Measurements from ENCODE around the gene CDH24.

Gene CDH24

DNA sequence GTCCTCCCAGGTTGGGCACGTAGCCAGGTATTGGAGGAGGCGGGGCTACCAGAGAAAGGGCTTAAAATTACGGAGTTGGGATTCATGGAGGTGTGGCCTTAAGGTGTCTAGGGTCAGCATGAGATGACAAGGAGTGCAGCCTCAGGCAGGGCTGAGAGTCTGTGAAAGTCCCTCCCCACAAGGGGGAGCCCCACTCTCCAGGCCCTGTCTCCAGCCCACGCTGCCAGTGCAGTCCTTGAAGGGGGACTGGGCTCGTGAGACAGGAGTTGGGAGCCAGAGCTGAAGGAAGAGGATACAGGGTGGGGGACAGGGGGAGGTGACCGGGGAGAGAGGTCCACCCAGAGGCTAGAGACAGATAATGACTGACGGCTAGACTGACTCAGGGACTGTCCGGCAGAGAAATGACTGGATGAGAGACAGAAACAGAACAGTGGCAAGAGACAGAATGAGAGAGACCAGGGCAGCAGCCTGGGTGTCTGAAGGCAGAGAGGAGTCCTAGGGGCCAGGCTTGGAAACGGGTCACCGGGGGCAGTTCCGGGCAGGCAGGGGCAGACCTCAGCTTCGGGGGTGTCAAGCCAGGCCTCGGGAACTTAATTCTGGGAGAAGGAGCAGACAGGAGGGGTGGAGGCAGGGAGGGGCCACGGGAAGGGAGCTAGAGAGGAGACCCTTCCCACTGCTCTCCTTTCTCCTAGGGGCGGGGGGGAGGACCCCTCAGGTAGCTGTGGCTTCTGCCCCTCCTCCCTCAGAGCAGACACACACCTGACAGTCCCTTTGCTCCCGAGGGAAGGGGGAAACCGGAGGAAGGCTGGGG lies 970 bp downstream of the CDH24 start:
- peak overlapping the region; percentile 60 for H3K4me3 ChIP-seq (ENCODE audit: low read depth, low read length)
- no peak for DNase-seq (ENCODE audit: low read depth, low spot score)
- TF ChIP-seq, protein P1, sequence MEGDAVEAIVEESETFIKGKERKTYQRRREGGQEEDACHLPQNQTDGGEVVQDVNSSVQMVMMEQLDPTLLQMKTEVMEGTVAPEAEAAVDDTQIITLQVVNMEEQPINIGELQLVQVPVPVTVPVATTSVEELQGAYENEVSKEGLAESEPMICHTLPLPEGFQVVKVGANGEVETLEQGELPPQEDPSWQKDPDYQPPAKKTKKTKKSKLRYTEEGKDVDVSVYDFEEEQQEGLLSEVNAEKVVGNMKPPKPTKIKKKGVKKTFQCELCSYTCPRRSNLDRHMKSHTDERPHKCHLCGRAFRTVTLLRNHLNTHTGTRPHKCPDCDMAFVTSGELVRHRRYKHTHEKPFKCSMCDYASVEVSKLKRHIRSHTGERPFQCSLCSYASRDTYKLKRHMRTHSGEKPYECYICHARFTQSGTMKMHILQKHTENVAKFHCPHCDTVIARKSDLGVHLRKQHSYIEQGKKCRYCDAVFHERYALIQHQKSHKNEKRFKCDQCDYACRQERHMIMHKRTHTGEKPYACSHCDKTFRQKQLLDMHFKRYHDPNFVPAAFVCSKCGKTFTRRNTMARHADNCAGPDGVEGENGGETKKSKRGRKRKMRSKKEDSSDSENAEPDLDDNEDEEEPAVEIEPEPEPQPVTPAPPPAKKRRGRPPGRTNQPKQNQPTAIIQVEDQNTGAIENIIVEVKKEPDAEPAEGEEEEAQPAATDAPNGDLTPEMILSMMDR (IDR thresholded peaks at IDR 0.05; ENCODE audit: insufficient read depth, low read length, missing control alignments) = peak; percentile 95
- ChIA-PET POLR2A (interaction anchor here (1.1 to 1.4 kb wide), 2 partner anchors 62 to 70 kb away, joined by 4 to 5 read pairs; no protein-coding TSS in a partner anchor), CTCF (interaction anchor here (0.7 to 31.7 kb wide), 26 partner anchors 10 to 500 kb away, joined by 3 to 1423 read pairs (median 7); partner anchors contain the start of genes ACIN1, AJUBA, C14orf119 and PSMB11)

DNA sequence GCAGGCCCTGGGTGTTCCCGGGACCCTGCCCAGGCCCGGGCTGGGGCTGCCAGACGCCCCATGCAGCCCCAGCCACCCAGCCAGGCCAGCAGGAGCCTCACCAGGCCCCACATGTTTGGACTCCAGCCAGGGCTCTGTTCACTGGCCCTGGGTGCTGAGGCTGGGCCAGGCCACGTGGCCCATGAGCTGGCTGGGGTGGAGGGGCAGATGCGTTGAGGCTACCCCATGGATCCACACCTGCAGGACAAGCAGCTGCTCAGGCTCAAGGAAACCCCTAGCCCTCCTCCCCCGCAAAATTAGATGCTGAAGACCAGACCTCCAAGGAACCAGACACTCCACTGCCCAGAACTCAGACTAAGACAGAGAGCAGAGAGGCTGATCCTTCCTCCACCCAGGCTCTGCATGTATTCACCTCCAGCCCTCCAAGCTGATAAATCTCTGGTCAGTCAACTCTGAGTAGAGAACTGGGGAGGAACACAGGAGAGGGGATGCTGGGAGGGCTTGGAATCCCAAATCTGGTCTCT lies 1.6 kb downstream of the CDH24 start:
- DNase-seq (ENCODE audit: low read depth, low spot score) = no peak
- no peak overlapping the region for H3K4me3 ChIP-seq (ENCODE audit: low read depth, low read length)
- POLR2A ChIA-PET = interaction anchor here (1.4 kb wide), 1 partner anchor 62 kb away, joined by 4 read pairs; no protein-coding TSS in a partner anchor
- TF ChIP-seq, protein P1 (IDR thresholded peaks at IDR 0.05; ENCODE audit: insufficient read depth, low read length, missing control alignments) = no peak
- CTCF ChIA-PET = interaction anchor here (0.7 to 31.7 kb wide), 22 partner anchors 9 to 500 kb away, joined by 3 to 1423 read pairs (median 7); partner anchors contain the start of genes ACIN1, AJUBA, C14orf119 and PSMB11

DNA sequence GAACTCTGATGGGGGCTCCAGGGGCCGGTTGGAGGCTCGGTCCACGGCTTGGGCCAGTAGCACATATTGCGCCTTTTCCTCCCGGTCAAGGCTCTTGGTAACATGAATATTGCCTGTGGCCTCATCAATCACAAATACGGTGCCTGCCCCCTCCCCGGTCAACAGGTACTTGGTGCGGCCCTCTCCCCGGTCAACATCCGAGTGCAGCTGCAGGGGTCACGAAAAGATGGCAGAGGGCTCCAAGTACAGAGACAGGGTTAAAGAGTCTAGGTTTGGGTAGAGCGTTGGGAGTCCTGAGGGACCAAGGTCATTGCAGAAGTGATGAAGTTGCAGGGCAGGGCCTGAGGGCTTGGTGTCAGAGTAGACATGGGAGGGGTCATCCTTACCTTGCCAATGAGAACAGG lies 2.2 kb downstream of the CDH24 start:
- CTCF ChIA-PET = interaction anchor here (0.7 to 31.7 kb wide), 20 partner anchors 8 to 499 kb away, joined by 3 to 1423 read pairs (median 10); partner anchors contain the start of genes ACIN1, AJUBA, C14orf119 and PSMB11
- no peak overlapping the region for H3K4me3 ChIP-seq (ENCODE audit: low read depth, low read length)
- TF ChIP-seq, protein P1 (IDR thresholded peaks at IDR 0.05; ENCODE audit: insufficient read depth, low read length, missing control alignments) = no peak
- DNase-seq (ENCODE audit: low read depth, low spot score) = no peak
- POLR2A ChIA-PET = interaction anchor here (1.4 kb wide), 1 partner anchor 61 kb away, joined by 4 read pairs; no protein-coding TSS in a partner anchor

DNA sequence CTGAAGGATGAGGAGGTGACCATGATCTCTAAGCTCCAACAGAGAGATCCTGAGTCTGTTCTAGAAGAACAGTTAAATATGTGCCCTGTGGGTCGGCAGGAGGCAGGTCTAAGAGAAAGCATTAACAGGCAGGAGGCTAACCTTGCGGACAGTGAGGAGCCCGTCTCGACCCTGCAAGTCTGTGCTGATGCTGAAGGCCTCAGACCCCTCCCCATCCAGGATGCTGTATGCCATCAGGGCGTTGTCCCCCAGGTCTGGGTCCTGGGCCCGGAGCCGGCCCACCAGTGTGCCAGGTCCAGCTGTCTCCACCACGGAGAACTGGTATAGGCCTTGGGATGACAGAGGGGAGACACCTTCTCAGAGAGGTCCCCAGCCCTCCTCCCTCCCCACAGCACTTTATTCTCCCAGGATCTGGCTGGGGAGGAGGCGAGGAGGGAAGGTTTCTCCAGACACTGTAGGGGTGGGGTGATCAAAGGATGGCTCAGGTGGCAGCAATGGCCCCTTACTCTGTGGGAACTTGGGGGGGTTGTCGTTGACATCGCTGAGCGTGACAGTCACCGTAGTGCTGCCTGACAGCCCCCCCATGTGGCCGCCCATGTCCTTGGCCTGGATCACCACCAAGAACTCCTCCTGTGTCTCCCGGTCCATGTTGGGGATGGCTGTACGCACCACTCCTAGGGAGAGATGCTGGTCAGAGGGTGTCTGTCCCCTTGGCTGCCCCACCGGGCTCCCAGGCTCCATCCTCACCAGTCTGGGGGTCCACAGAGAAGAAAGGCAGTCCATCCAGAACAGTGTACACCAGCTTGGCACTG lies 3.1 kb downstream of the CDH24 start:
- no peak for DNase-seq (ENCODE audit: low read depth, low spot score)
- TF ChIP-seq, protein P1 (IDR thresholded peaks at IDR 0.05; ENCODE audit: insufficient read depth, low read length, missing control alignments) = peak; percentile 18
- ChIA-PET POLR2A (no interaction called here), CTCF (interaction anchor here (0.5 to 31.7 kb wide), 9 partner anchors 8 to 483 kb away, joined by 3 to 1423 read pairs (median 9); partner anchors contain the start of genes AJUBA and PSMB11)
- H3K4me3 ChIP-seq (ENCODE audit: low read depth, low read length) = no peak overlapping the region

DNA sequence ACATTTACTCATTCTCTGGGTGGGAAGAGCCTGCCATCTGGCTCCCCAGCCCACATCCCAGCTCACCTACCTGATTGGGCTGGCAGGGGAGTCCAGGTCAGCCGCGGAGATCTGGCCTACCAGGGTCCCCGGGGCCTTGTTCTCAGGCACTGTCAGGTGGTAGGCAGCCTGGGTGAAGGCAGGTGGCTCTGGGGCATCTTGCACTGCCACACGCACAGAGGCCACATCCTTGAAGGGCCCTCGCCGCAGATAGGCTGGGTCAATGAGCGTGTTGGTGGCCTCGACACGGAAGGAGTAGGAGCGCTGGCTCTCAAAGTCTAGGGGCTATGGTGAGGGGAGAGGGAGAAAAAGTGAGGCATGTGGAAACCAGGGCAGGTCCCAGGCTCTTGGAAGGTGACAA lies 3.9 kb downstream of the CDH24 start:
- no peak overlapping the region for H3K4me3 ChIP-seq (ENCODE audit: low read depth, low read length)
- ChIA-PET CTCF (interaction anchor here (0.5 to 31.7 kb wide), 7 partner anchors 9 to 482 kb away, joined by 3 to 1423 read pairs (median 37); partner anchors contain the start of genes AJUBA and PSMB11), POLR2A (no interaction called here)
- no peak for DNase-seq (ENCODE audit: low read depth, low spot score)
- TF ChIP-seq, protein P1 (IDR thresholded peaks at IDR 0.05; ENCODE audit: insufficient read depth, low read length, missing control alignments) = no peak
